NT2/D1 (cell line): Measurements from ENCODE around the gene DPM2.

Experiments
- DNase-seq: peaks from one replicate; pipeline ENCODE4 v3.0.0-alpha.2; 2011; ENCODE audit warnings: low read depth, low spot score
- H3K27me3 ChIP-seq: 2 replicates; pipeline ENCODE4 v1.6.0; 2011; ENCODE audit warnings: mild to moderate bottlenecking; ENCODE audit not compliant: insufficient read length, insufficient read depth
- H3K36me3 ChIP-seq: 2 replicates; pipeline ENCODE4 v1.6.1; 2011; ENCODE audit warnings: mild to moderate bottlenecking, low read length, mixed read lengths; ENCODE audit not compliant: insufficient read depth, insufficient read length
- H3K4me1 ChIP-seq: 2 replicates; pipeline ENCODE4 v1.5.1; 2011; ENCODE audit not compliant: insufficient read depth, insufficient read length
- H3K4me3 ChIP-seq: 2 replicates; pipeline ENCODE4 v1.5.1; 2011; ENCODE audit warnings: low read depth; ENCODE audit not compliant: insufficient read length
- H3K9ac ChIP-seq: 2 replicates; pipeline ENCODE4 v1.6.0; 2011; ENCODE audit warnings: low read depth; ENCODE audit not compliant: insufficient read length
- H3K9me3 ChIP-seq: 2 replicates; pipeline ENCODE4 v1.5.1; 2011; ENCODE audit warnings: mild to moderate bottlenecking, low read length; ENCODE audit not compliant: insufficient read depth
- SUZ12 ChIP-seq: IDR thresholded peaks from 2 replicates; pipeline ENCODE4 v1.6.1; 2011; ENCODE audit not compliant: insufficient read length, insufficient read depth; ENCODE audit errors: extremely low read depth
- YY1 ChIP-seq: IDR thresholded peaks from 2 replicates; pipeline ENCODE4 v1.6.1; 2011; ENCODE audit not compliant: insufficient read length, insufficient read depth
- ZNF274 ChIP-seq: IDR thresholded peaks from 2 replicates; pipeline ENCODE4 v1.6.1; 2011; ENCODE audit warnings: mild to moderate bottlenecking, low read depth, low read length

The DPM2 gene

GRCh38 chr9:127937056-127937387 lies 632 bp downstream of the DPM2 start:
- peak overlapping the region; percentile 96 for H3K9ac ChIP-seq
- TF ChIP-seq SUZ12 (no peak), ZNF274 (no peak), YY1 (no peak)
- H3K4me3 ChIP-seq, result peak overlapping the region; percentile 81
- no peaks in the 10 kb centered on the region for H3K9me3 ChIP-seq
- H3K36me3 ChIP-seq, result peaks cover 45% of the 10 kb centered on the region
- peaks cover 9% of the 10 kb centered on the region for H3K4me1 ChIP-seq
- H3K27me3 ChIP-seq, result no peaks in the 10 kb centered on the region
- no peak for DNase-seq

- DNase-seq, result no peak
- H3K36me3 ChIP-seq, result peaks cover 39% of the 10 kb centered on the region
- TF ChIP-seq YY1, result no peak
- H3K4me1 ChIP-seq, result peaks cover 12% of the 10 kb centered on the region
- H3K9ac ChIP-seq, result peak overlapping the region; percentile 96
- H3K9me3 ChIP-seq, result no peaks in the 10 kb centered on the region
- H3K27me3 ChIP-seq, result no peaks in the 10 kb centered on the region
- peak overlapping the region; percentile 81 for H3K4me3 ChIP-seq
Observed at GRCh38 chr9:127936347-127936852, 1.3 kb downstream of the DPM2 start.

DNA sequence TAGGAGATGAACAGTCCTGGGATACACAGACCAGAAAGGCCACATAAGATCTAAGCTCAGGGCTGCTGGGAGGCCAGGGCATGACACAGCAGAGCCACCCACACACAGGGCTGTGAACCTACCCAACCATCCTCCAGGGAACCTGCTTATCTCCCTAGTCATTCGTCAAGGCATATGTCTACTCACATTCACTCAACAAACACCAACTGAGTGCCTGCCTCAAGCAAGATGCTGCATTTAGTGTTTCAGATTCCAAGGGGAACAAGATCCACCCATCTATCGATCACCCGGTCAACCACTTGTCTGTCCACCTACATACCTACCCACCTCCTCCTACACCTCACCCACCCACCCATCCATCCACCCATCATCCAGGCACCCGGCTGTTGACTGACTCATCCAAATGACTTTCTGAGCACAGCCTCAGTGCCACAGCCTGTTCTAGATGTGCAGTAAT lies 1.9 kb downstream of the DPM2 start:
- DNase-seq, result no peak
- peak overlapping the region; percentile 9 for H3K4me3 ChIP-seq
- H3K9ac ChIP-seq, result peak overlapping the region; percentile 96
- H3K36me3 ChIP-seq, result peaks cover 33% of the 10 kb centered on the region
- peaks cover 17% of the 10 kb centered on the region for H3K4me1 ChIP-seq
- TF ChIP-seq ZNF274, result no peak
- H3K27me3 ChIP-seq, result no peaks in the 10 kb centered on the region
- no peaks in the 10 kb centered on the region for H3K9me3 ChIP-seq

- H3K27me3 ChIP-seq, result no peaks in the 10 kb centered on the region
- no peak overlapping the region for H3K4me3 ChIP-seq
- no peak for TF ChIP-seq ZNF274
- H3K36me3 ChIP-seq, result peaks cover 30% of the 10 kb centered on the region
- no peak overlapping the region for H3K9ac ChIP-seq
- H3K4me1 ChIP-seq, result peaks cover 20% of the 10 kb centered on the region
- DNase-seq, result no peak
- H3K9me3 ChIP-seq, result no peaks in the 10 kb centered on the region
Observed at GRCh38 chr9:127934986-127935385, 2.7 kb downstream of the DPM2 start.

GRCh38 chr9:127934248-127934647 lies 3.4 kb downstream of the DPM2 start:
- H3K27me3 ChIP-seq, result peaks cover 7% of the 10 kb centered on the region
- no peaks in the 10 kb centered on the region for H3K9me3 ChIP-seq
- H3K9ac ChIP-seq, result no peak overlapping the region
- no peak overlapping the region for H3K4me3 ChIP-seq
- no peak for DNase-seq
- H3K4me1 ChIP-seq, result peaks cover 27% of the 10 kb centered on the region
- H3K36me3 ChIP-seq, result peaks cover 26% of the 10 kb centered on the region
- no peak for TF ChIP-seq SUZ12
- no peak for TF ChIP-seq YY1
- TF ChIP-seq ZNF274, result no peak

DNA sequence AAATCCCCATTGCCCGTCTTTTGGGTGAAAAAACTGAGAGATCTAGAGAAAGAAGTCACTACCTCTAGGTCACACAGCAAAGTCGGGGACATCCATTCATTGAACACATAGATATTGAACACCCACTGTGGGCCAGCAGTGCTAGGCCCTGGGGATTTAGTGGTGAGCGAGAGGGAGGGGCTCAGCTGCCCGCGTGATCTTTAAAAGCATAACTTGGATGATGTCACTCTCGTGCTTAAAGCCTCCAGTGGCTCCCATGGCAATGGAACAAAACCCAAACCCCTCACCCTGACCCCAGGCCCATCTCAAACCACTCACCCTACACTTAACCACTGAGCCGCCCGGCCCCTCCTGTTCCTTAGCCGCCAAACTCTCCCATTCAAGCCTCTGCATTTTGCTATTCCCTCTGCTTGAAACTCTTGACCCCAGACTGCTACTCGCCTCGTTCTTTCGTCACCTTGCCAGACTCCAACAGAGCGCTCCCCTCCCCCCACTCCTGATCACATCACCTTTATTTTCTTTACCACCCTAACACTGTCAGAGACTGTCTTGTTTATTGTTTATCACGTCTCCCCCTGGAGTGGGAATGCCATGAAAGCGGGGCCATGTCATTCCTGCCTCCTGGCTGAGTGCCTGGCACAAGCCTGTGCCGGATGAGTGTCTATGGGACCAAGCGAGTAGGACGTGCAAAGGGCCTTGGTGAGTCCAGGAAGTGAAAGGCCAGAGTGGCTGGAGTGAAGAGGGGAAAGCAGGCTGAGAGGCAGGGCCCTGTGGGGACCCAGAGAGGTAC lies 6.4 kb downstream of the DPM2 start:
- TF ChIP-seq SUZ12 (no peak), YY1 (no peak), ZNF274 (no peak)
- Histone ChIP-seq H3K9me3 (no peaks in the 10 kb centered on the region), H3K4me3 (peak overlapping the region; percentile 27), H3K36me3 (peaks cover 21% of the 10 kb centered on the region), H3K4me1 (peaks cover 39% of the 10 kb centered on the region), H3K9ac (peak overlapping the region; percentile 44), H3K27me3 (peaks cover 34% of the 10 kb centered on the region)
- no peak for DNase-seq

GRCh38 chr9:127930231-127931091 lies 7.2 kb downstream of the DPM2 start, which contains the start of gene PIP5KL1:
TSS of gene PIP5KL1 (minus strand) at chr9:127930777. CDS start at chr9:127930752, 25 bp downstream.
- peak within 1 kb of the TSS; percentile 62 for H3K9ac ChIP-seq
- H3K36me3 ChIP-seq, result peaks cover 13% of the 10 kb centered on the region
- H3K4me3 ChIP-seq, result peak within 1 kb of the TSS; percentile 27
- H3K27me3 ChIP-seq, result peaks cover 42% of the 10 kb centered on the region
- TF ChIP-seq ZNF274 (no peak), YY1 (no peak), SUZ12 (no peak)
- no peaks in the 10 kb centered on the region for H3K9me3 ChIP-seq
- peaks cover 38% of the 10 kb centered on the region for H3K4me1 ChIP-seq
- peak; percentile 74 for DNase-seq
